Esophagus squamous epithelium (tissue), 5 donors: ENCODE data around the gene NPR1. TPM values are rescaled to one million over a fixed set of nuclear protein-coding genes. Genes with fewer than 3 reads are reported as not detected.
A peak's percentile ranks its signal among the peaks of the same experiment; 100 is the strongest.

Experiments used
- DNase-seq: peaks from one replicate; lab custom pipeline; 2025; lab: John Stamatoyannopoulos, UW
- H3K27ac ChIP-seq, 4 donors: fragments of 200-600 bp; sonication (generic); one replicate each; pipeline ENCODE4 v1.5.1; 2016 to 2019; ENCODE audit warnings: mild to moderate bottlenecking in 1 of 4
- H3K27me3 ChIP-seq, 4 donors: fragments of 200-600 bp; sonication (generic); 1 replicate in 3 of 4; 2 replicates in 1 of 4; pipeline versions ENCODE4 v1.5.1 to v1.6.0; 2017 to 2021; ENCODE audit warnings: antibody characterized with exemption in 1 of 4
- H3K36me3 ChIP-seq, 3 donors: fragments of 200-600 bp; sonication (generic); one replicate each; pipeline ENCODE4 v1.5.1; 2016 to 2019
- H3K4me1 ChIP-seq, 3 donors: fragments of 200-600 bp; sonication (generic); one replicate each; pipeline ENCODE4 v1.5.1; 2017 to 2019
- H3K4me3 ChIP-seq, 4 donors: fragments of 200-600 bp; sonication (generic); 1 replicate in 3 of 4; 2 replicates in 1 of 4; pipeline ENCODE4 v1.5.1; 2016 to 2019; ENCODE audit warnings: mild to moderate bottlenecking in 2 of 4, moderate library complexity in 1 of 4
- H3K9me3 ChIP-seq, 3 donors: fragments of 200-600 bp; sonication (generic); one replicate each; pipeline ENCODE4 v1.5.1; 2016 to 2019
- POLR2A ChIP-seq, 4 donors: fragments of 450-650 bp; IDR thresholded peaks; one replicate each; pipeline ENCODE4 v1.6.1; 2017; ENCODE audit warnings: antibody characterized with exemption in 4 of 4, mild to moderate bottlenecking in 4 of 4, moderate library complexity in 3 of 4
- WGBS, 2 donors: methylation state at CpG; one replicate each; pipeline ENCODE4 v1.1.5; 2018; 5-methylcytosine and 5-hydroxymethylcytosine counted together
- intact Hi-C: fragments of 100-400 bp; cut with DNase I; formaldehyde crosslinking; loops from one replicate; pipeline ENCODE4 v1.15.0; 2022
- total RNA-seq, 4 donors: library from RNA; depleted of rRNA; stranded (reverse); fragments of >200 nt; gene quantifications; one replicate each; pipeline ENCODE4 v1.1.0, GENCODE V29; 2016
- TF ChIP-seq, protein P1 (sequence below), 6 experiments: fragments of 450-650 bp in 4 of 6; fragments of 200-600 bp in 2 of 6; sonication (generic) in 2 of 6; IDR thresholded peaks; one replicate each; pipeline ENCODE4 v1.5.1; 2016 to 2019; ENCODE audit warnings: antibody characterized with exemption in 6 of 6, mild to moderate bottlenecking in 4 of 6, moderate library complexity in 4 of 6
- donor health status: DM: yes; HTN: yes; CAD: no.

NPR1 gene
- total RNA-seq, 4 donors from 2014 or later, result 1.8 to 15.6 (median 6.4) TPM

DNA sequence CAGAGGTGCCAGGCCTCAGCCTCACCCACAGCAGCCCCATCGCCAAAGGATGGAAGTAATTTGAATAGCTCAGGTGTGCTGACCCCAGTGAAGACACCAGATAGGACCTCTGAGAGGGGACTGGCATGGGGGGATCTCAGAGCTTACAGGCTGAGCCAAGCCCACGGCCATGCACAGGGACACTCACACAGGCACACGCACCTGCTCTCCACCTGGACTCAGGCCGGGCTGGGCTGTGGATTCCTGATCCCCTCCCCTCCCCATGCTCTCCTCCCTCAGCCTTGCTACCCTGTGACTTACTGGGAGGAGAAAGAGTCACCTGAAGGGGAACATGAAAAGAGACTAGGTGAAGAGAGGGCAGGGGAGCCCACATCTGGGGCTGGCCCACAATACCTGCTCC is 15.0 kb downstream of the NPR1 start:
- no peak for DNase-seq
- H3K27me3 ChIP-seq, result no peaks in the 10 kb centered on the region
- no peak overlapping the region for H3K4me3 ChIP-seq
- intact Hi-C loops, result no loop called here
- 75 to 100% methylated on average over 1 to 3 of the region's 4 CpGs for WGBS, 2 donors
- H3K27ac ChIP-seq, result no peak overlapping the region
- H3K9me3 ChIP-seq, result no peaks in the 10 kb centered on the region
- no peaks in the 10 kb centered on the region for H3K36me3 ChIP-seq
- H3K4me1 ChIP-seq, result peaks cover 8 to 16% (median 11%) of the 10 kb centered on the region in 3 donors
- TF ChIP-seq, protein P1, sequence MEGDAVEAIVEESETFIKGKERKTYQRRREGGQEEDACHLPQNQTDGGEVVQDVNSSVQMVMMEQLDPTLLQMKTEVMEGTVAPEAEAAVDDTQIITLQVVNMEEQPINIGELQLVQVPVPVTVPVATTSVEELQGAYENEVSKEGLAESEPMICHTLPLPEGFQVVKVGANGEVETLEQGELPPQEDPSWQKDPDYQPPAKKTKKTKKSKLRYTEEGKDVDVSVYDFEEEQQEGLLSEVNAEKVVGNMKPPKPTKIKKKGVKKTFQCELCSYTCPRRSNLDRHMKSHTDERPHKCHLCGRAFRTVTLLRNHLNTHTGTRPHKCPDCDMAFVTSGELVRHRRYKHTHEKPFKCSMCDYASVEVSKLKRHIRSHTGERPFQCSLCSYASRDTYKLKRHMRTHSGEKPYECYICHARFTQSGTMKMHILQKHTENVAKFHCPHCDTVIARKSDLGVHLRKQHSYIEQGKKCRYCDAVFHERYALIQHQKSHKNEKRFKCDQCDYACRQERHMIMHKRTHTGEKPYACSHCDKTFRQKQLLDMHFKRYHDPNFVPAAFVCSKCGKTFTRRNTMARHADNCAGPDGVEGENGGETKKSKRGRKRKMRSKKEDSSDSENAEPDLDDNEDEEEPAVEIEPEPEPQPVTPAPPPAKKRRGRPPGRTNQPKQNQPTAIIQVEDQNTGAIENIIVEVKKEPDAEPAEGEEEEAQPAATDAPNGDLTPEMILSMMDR (IDR thresholded peaks at IDR 0.05), result no peak
- TF ChIP-seq POLR2A (IDR thresholded peaks at IDR 0.05), result no peak

DNA sequence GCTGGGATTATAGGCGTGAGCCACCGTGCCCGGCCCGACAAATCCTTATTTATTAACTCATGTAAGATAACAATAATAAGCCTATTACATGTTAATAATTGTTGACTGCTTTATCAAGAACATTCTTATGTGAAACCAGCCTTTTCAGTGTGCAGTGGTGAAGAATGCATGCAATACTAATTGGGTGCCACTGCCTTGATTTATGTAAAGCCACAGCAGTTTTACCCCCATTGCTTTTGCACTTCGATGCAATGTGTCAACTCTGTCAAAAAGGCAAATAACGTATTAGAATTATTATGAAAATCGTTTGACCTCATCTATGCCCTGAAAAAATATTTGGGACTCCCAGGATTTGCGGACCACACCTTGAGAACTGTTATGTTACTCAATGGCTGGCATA is 18.3 kb downstream of the NPR1 start:
- peak overlapping the region in 2 of 4 donors; percentile 87 to 94 for H3K27ac ChIP-seq
- H3K4me3 ChIP-seq, result no peak overlapping the region
- TF ChIP-seq, protein P1 (IDR thresholded peaks at IDR 0.05), result no peak
- TF ChIP-seq POLR2A (IDR thresholded peaks at IDR 0.05), result no peak
- H3K27me3 ChIP-seq, result no peaks in the 10 kb centered on the region
- WGBS, 2 donors, result 81 to 87% methylated on average over 8 of the region's 8 CpGs
- peaks cover 8 to 26% (median 26%) of the 10 kb centered on the region in 3 donors for H3K4me1 ChIP-seq
- no peaks in the 10 kb centered on the region for H3K36me3 ChIP-seq
- intact Hi-C loops, result no loop called here
- DNase-seq, result no peak
- H3K9me3 ChIP-seq, result no peaks in the 10 kb centered on the region

DNA sequence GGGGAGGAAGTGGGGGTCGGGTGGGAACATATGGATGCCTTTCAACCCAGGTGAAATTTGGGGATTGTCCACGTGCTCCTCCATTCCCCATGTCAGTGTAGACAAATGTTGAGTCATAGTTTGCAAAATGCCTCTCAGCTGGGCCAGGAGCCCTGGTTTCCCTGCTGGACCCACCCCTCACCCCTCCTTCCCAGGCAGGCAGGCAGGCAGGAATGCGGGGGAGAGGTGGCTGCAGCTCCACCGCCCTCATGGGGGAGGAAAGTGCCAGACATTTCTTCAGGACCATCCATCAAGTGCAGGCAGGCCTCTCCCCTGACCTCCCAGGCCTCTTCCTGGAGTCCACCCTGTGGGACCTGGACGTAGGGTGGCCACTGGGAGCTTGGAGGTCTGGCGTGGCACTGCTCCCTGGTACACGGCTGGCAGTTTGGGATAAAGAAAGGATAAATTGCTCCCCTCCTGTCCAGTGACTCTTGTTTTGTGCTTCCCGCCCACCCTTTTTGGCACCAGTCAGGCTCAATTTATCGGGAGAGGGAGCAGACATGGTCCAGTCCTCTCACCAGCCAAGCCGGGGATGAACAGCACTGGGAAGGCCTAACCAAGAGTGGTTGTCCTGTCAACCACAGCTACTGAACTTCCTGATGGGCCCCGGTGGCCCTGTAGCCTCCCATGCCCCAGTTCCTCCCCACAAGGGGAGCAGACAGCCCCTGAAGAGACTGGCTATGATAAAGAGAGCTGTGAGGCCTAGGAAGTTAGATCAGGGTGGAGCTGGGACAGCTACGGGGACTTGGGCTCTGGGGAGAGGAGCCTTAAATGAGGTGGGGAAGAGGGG is 18.9 kb downstream of the NPR1 start:
- Histone ChIP-seq H3K27me3 (no peaks in the 10 kb centered on the region), H3K4me1 (peaks cover 8 to 26% (median 26%) of the 10 kb centered on the region in 3 donors), H3K9me3 (no peaks in the 10 kb centered on the region), H3K4me3 (peak overlapping the region in 2 of 4 donors; percentile 18 to 36), H3K36me3 (no peaks in the 10 kb centered on the region), H3K27ac (peak overlapping the region; percentile 63 to 94 (median 84))
- no peak for TF ChIP-seq POLR2A (IDR thresholded peaks at IDR 0.05)
- TF ChIP-seq, protein P1 (IDR thresholded peaks at IDR 0.05), result no peak
- DNase-seq, result no peak
- 57 to 67% methylated on average over 3 to 7 of the region's 12 CpGs for WGBS, 2 donors
- intact Hi-C loops, result no loop called here

DNA sequence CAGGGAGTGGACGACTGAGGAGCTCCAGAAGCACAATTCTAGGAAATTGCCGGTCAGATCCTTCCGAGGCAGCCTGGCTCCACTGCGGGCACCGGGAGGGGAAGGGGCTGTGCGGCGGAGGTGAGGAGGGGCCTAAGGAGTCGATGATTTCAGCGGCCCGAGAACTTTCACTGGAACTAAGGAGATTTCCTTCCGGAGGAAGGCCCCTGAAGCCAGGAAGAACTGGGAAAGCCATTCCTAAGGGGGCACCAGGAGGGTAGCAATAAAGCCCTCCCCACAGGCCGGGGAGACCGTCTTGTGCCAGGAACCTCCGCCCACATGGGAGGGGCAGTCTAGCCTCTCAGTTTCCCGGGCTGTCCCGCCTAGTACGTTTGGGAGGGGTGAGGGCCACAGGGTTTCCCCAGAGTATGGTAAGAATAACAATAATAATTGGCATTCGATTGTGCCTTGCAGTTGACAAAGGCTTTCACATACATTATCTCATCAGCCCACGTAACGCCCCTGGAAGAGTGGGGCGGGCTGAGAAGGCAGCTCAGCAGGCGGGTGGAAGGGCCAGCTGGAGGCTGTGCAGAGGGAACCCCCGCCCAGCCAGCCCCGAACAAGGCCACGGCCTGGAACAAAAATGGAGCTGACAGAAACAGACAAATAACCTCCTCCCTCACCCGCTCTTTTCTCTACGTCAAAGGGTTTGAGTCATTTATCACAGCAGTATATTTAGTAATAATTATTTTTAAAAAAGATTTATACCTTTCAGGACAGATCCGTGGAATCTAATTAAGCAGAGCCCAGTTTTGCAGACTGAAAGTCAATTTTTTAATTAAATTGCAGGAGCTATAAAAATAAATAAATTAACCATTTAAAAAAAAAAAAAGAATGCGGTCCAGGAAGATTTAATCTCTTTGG is 19.8 kb downstream of the NPR1 start:
- peak overlapping the region in 2 of 4 donors; percentile 18 to 36 for H3K4me3 ChIP-seq
- WGBS, 2 donors, result 40 to 50% methylated on average over 23 to 27 of the region's 29 CpGs
- DNase-seq, result no peak
- TF ChIP-seq, protein P1 (IDR thresholded peaks at IDR 0.05), result no peak
- TF ChIP-seq POLR2A (IDR thresholded peaks at IDR 0.05), result no peak
- no peaks in the 10 kb centered on the region for H3K27me3 ChIP-seq
- peaks cover 8 to 26% (median 26%) of the 10 kb centered on the region in 3 donors for H3K4me1 ChIP-seq
- H3K9me3 ChIP-seq, result no peaks in the 10 kb centered on the region
- no peaks in the 10 kb centered on the region for H3K36me3 ChIP-seq
- intact Hi-C loops, result no loop called here
- peak overlapping the region; percentile 63 to 94 (median 84) for H3K27ac ChIP-seq
